ENCODE data around the gene DMKN.
A peak's percentile ranks its signal among the peaks of the same experiment; 100 is the strongest.

Gene DMKN

DNA sequence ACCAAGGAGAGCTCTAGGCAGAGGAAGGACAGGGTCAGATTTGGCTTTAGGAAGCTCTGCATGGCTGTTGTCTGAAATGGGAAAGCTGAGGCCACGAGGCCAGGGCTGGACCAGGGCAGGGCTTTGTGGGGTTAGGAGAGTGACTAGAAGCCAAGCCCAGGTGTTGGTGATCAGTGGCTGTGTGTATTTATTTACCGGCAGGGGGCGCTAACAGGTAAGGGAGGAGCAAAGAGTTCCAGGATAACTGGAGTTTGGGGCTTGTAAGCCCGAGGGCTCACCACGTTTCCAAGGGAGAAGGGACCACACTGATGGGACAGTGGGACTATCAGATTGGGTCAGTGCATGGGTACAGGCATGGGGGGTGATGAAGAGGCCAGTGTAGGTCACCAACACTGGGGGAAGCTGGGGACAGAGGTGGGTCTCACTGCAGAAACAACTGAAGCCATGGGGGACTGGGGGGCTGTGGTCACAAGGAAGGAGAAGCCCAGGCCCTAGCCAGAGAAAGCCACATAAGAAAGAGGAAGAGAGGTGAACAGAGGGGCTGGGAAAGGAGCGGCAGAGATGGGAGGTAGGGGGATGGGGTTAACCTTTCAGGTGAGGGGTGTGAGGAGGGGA is 35.8 kb upstream of the DMKN start:
- DNase-seq (ENCODE audit: low spot score), result peak; percentile 42

DNA sequence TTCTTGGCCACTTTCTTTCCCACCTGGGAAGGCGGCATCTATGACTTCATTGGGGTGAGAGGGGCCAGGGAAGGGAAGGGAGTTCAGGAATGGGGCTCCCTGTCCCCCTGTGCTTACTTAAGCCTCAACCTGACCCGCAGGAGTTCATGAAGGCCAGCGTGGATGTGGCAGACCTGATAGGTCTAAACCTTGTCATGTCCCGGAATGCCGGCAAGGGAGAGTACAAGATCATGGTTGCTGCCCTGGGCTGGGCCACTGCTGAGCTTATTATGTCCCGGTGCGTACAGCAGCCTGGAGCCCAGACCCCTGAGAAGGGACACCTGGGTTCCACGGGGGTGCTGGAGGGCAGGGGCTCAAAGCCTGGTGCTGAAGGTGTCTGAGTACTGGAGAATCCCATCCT is 33.1 kb upstream of the DMKN start:
- DNase-seq (ENCODE audit: low spot score), result no peak

DNA sequence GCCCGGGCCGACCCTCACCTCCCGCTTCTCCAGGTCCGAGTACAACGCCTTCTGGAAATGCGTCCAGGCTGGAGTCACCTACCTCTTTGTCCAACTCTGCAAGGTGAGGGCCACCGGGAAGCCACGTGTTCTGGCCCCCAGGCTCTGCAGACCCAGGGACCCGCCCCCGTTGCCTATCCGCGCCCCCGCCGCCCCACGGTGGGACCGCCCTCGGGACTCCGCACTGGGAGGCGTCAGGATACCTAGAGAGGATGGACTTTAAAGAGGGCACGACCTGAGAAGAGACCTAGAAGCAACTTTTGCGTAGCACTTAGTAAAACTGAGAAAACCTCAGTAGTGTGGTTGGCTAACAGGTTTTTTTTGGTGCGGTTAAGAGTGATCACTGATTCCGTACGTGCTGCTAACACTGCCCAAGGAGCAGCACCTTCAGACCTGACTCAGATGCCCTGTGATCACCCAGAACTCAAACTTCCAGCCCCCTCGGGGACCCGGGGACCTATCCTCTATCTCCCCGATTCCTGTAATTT is 32.5 kb upstream of the DMKN start:
- DNase-seq (ENCODE audit: low spot score), result no peak

DNA sequence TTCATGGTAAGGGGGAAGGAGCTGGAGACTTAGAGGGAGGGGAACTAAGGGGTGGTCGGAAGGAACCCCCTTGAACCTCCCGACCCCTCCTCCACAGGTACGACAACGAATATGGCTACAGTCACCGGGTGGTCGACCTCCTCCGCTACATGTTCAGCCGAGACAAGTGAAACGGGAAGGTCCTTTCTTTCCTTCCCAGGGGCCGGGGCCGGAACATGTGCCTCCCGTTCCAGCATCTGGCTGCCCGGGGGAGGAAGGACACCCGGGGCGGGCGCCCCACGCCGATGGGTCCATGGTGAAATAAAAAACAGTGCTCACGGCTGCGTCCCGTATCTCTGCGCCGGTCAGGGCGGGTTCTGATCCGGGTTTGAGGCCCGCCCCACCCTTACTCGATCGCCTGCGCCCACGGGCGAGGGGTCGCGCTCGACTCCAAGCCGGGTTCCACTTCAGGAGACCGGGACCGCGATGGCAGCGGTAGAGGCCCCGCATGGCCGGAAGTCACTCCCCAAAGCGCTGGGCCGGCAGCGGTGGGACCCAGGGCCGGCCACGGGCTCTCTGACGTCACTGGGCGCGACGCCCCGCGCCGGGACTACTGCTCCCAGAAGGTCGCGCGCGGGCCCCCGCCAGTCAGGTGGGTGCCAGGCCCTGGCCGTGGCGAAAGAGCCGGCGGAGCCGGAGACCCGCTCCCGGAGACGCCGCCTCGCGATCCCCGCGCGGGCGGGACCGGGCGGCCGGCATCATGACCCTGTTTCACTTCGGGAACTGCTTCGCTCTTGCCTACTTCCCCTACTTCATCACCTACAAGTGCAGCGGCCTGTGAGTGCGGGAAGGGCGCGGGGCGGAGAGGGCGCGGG is 31.8 kb upstream of the DMKN start, which contains the start of gene TMEM147:
TMEM147 (plus strand) TSS at position 626 of the 854 bp plus-strand sequence; CDS start at position 740, 114 bp downstream.
- peak; percentile 86 for DNase-seq (ENCODE audit: low spot score)

DNA sequence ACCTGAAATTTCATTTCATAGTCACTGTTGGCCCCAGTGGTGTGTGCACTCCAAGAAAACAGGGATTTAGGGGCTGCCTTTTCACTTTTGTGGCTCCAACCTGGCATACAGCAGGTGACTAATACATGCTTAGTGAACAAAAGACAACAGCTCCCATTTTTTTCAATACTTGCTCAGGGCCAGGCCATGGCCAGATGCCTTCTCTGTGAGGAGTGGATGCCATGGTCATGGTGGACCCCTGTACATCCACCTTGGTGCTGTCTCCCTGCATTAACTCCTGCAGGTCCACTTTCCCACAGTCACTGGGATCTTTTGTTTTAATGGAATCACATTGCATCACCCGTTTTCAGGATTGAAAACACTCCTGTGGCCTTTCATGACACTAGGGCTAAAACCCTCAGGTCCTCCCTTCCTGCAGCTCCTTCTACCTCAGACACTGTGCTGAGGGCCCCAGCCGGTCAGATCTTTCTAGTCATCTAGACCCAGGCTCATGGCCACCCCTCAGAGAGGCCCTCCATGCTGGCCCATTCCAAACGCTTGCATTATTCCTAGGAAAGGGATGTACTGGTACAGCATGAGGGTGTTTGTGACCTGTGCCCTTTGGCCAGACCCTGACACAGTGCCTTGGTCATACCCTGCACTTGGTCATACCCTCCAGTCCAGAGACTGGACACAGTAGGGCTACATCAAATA is 30.8 kb upstream of the DMKN start:
- DNase-seq (ENCODE audit: low spot score), result no peak

DNA sequence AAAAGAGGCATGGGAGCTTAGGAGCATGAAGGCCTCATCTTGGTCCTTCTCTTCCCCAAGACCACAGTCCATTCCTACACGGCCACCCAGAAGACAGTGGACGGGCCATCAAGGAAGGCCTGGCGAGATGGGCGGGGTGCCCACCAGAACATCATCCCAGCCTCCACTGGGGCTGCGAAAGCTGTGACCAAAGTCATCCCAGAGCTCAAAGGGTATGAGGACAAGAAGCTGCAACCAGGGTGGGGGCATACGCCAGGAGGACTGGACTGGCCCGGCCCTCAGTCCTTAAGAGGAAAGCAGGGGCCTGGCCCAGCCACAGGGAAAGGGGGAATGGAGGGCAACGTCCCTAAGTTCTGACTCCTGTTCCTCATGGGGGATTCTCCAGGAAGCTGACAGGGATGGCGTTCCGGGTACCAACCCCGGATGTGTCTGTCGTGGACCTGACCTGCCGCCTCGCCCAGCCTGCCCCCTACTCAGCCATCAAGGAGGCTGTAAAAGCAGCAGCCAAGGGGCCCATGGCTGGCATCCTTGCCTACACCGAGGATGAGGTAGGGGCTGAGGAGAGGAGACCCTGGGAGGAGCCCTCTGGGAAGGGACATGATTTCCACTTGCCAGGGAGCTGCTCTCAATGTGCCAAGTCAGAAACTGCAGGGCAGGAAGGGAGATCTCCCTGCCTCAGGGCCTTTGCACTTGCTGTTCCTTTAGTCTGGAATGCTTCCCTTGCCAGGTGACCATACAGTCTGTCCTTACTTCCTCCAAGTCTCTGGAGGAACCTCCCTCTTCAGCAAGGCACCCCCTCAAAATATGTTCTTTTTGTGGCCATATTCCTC is 30.0 kb upstream of the DMKN start:
- DNase-seq (ENCODE audit: low spot score), result no peak

DNA sequence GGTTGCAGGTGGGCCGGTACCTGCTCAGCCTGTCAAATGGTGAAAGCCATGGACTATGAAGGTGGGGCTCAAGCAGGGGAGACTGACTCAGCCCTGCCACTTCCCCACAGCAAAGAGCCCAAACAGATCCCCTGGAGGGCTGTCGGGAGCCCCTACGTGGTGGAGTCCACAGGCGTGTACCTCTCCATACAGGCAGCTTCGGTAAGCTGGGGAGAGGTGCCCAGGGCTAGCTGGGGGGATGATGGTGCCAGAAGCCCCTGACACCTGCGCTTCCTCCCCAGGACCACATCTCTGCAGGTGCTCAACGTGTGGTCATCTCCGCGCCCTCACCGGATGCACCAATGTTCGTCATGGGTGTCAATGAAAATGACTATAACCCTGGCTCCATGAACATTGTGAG is 28.8 kb upstream of the DMKN start:
- DNase-seq (ENCODE audit: low spot score), result no peak

DNA sequence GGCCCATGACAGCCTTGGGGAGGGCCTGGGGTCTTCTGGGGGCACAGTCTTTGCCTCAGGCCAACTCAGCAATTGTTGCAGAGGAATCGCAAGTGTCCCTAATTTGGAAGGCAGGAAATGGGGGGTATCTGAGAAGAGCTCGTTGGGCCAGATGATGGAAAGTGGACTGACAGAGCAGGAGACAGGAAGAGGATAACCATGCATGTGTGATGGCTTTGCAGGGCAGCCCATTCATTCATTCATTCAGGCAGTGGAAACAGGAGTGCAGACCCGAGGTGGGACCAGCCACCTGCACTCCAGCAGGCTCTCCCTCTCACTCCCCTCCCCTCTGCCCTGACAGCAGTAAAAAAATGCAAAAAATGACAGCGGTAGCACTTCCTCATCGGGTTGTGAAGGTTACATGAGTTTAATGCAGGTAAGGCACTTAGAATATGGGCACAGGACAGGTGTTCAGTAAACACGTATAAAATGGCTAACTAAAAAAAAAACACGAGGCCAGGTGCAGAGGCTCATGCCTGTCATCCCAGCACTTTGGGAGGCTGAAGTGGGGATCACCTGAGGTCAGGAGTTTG is 27.0 kb upstream of the DMKN start:
- no peak for DNase-seq (ENCODE audit: low spot score)

DNA sequence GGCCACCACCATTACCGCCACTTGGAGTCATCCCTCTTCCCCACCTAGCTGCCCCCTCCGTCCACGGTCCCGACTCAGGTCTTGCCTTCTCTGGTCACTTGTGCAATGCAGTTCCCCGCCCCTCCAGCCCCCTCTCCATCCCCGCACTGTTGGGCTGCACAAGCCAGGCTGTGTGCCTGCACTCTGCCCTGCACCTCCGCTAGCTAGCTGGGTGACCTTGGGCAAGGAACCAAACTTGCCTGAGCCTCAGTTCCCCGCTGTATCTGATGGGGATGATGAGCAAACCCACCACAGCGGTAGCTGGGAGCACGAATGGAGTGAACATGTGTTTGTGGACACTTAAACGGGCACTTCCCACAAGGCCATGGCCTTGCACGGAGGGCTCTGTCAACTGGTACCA is 26.4 kb upstream of the DMKN start:
- no peak for DNase-seq (ENCODE audit: low spot score)

DNA sequence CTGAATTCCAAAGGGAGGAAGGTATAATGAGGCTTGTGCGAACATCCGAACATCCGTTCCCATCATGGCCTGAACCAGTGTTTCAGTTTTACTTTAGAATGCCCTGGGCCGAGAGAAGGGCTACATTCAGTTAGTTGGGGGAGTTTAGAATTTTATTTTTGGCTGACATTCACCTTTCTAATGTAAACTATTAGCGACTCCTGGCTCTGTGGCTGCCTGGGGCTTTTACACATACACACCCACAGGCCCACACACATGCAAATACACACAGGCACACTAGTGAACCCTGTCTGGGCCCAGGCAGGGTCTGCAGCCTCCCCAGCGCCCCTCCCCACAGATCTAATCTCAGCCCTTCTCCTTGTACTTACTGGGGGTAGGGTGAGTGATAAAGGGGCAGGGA is 25.9 kb upstream of the DMKN start:
- DNase-seq (ENCODE audit: low spot score), result no peak

DNA sequence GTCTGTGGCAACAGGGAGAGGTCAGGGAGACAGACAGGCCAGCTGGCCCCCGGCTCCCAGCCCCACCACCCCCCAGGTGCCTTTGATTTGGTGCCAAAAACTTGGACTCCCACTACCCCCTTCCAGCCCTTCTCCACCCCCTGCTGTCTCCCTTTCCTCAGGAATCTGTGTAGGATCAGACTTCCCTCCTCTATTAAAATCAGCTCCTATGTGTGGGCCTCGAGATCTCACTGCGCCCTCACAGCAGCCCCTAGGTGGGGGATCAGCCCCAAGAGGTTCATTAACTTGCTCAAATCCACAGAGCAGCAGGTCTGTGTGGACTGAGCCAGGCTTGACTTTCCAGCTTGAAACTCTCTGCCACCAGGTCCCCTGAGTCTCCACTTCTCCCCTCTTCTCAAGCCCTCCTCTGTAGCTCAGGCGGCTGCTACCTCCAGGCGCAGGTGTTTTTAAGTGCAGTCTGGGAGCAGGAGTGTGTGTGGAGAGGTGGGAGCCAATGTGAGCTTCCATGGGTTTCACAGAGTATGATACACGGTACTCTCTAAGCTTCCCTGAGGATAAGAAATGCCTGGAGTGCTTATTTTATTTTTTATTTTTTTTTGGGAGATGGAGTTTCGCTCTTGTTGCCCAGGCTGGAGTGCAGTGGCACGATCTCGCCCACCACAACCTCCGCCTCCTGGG is 21.5 kb upstream of the DMKN start:
- DNase-seq (ENCODE audit: low spot score), result no peak

DNA sequence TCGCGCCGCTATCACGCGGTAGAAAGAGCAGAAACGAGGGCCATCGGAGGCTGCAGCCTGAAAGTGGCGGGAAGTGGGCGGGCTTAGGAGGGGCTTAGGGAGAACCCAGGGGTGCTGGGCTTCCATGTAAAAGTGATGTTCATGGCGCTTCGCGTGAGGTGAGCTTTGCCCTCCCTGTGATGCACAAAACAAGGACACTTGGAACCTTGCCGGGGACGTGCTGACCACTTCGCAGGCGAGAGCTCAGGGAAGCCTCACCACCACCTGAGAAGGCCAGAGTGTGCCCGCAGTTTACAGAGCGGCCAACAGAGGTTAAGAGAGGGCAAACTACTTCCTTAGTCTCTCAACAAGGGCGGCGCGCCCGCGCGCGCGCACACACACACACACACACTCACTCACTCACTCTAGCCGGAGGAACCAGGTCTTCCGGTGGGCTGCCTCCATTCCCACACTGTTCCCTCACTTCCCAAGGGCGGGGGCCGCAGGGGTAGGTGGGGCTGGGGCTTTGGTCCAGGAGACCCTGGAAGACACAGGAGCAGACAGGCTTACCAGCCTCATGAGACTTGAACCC is 20.5 kb upstream of the DMKN start:
- DNase-seq (ENCODE audit: low spot score), result no peak

DNA sequence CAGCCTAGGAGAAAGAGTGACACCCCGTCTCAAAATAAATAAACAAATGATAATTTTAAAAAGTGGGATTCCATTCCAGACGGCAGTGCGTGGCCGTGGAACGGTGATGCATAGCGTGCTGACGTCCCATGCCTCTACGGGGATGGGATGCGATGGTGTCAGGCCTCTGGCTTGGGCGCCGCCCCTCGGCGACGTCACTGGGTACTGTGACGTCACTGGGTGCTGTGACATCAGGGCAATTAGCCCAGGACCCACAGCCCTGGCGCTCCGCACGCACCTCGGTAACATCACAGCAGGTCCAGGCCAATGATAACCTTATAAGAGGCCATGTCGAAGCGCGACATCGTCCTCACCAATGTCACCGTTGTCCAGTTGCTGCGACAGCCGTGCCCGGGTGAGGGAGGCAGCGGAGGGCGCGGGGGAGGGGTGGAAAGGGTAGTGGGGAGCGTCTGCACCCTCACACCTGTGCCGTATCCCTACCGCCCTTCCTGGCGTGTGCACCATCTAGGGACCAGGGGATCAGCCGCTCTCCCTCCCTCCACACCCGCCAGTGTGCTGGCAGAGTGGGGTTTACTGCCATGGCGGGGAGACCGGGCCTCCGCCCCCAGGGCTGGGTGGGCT is 19.9 kb upstream of the DMKN start, which contains the start of gene GAPDHS:
GAPDHS (plus strand) TSS at position 256 of the 621 bp plus-strand sequence; CDS start at position 328, 72 bp downstream.
- DNase-seq (ENCODE audit: low spot score), result no peak

DNA sequence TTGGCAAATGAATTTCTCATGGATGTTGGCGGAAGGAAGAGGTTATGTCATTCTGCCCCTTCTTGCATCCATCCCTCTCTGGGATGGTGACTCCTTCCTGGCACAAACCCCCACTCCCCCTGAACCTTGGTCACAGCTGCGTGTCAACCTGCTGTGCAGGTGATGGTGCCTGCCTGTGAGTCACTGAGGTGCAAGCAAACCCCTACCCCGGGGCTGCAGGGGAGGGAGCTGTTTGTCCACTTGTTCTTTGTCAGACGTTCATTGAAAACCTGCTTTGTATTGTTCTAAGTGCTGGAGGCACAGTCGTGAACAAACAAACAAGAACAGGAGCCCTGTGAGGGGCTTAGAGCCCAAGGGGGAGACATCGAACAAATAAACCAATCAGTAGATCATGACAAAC is 17.8 kb upstream of the DMKN start:
- DNase-seq (ENCODE audit: low spot score), result no peak

DNA sequence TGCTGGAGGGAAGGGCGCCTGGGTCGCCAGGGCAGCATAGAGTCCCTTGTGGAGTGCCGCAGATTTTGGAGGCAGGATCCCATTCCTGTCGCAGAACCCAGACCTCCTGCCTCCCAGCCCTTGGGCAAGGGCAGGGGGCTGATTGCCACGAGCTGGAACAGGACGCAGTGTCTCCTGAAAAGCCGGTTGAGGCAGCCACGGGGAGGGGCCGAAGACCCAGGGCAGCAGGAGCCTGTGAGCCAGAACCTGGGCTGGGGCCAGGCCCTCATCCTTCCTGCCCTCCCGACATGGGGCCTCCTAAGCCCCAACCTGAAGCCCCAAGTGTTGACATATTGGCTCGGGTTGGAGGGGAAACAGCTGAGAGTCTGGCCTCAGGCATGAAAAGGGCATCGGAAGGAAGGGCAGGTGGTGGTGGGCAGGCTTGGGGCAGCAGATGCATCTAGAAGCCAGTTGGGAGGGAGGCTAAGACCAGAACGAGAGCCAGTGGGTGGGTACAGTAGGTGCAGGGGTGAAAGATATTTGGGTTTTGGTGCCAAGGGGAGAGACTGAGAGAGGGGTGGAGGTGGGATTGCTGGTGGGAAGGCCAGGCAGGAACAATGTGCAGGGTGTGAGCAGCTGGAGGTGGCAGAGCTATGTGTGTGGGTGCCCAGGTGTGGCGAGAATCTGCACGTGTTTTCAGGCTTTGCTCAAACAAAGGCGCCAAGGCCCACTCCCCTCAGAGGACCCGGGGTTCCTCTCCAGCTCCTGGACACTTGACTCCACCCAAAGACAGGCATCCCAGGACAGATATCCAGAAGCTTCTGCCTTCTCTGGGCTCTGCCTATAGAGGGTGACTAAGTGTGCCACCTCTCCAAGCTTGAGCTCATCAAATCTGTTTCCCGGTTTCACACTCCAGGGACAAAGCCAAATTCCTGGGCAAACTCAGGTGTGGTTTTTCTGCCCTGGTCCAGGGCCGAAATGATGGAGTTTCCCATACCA is 16.1 kb upstream of the DMKN start:
- DNase-seq (ENCODE audit: low spot score), result no peak

DNA sequence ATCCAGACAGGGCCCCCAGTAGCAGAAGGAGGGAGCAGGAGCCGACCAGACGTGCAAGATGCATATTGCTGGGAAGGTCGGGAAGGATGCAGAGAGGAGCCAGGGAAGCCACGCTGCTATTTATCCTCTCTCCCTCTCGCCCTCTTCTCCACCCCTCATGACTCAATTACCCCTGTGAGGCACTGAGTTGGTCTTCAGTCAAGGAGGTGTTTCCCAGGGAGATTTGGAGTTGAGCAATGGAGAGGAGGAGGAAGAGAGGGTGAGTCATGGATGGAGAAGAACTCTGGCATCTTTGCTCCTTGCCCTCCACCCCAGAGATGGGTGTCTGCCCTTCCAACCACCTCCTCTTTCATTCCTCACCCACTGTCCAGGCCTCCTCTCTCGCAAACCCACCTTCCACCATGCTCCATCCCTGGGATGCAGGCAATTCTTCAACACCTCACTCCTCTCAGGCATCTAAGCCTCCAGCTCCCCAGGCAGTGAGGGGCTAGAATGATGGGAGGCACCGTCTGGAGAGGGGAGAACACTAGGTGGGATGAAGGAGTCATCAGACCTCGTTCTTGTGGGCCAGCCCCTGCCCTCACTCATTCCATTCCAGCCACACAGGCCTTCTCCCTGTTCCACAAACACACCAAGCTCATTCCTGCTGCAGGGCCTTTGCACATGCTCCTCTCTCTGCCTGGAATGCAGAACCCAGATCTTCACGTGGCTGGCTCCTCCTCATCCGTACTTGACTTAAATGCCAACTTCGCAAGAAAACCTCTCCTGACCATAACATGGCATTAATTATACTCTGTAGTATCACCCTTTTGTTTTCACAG is 15.0 kb upstream of the DMKN start, which contains the start of gene SBSN:
SBSN (minus strand) TSS at position 94 of the 821 bp plus-strand sequence; CDS start at position 64, 30 bp downstream.
- DNase-seq (ENCODE audit: low spot score), result no peak

DNA sequence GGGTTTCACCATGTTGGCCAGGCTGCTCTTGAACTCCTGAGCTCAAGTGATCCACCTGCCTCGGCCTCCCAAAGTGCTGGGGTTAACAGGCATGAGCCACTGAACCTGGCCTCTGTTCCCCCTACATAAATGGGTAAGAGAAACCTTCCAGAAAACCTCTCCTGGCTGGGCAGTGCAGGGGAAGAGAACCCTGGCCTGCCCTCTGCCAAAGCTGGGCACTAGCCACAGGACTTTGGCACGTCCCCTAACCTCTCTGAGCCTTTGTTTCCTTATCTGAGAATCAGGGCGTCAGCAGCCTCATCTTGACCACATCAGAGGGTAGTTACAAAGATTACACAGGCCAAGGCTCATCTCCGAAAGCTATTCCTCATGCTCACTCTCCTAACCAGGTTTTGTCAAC is 12.4 kb upstream of the DMKN start:
- no peak for DNase-seq (ENCODE audit: low spot score)

Data from globus pallidus (tissue), 1 donor.